ENCODE measurements around the gene BCL11B. TPM values are rescaled to one million over a fixed set of nuclear protein-coding genes. Genes with fewer than 3 reads are reported as not detected.

Gene BCL11B
- total and polyA plus RNA-seq, 2 experiments from 2014 or later: 0.28 to 3.2 TPM

- WGBS (ENCODE audit: low lambda C conversion rate, missing lambda C conversion rate): 95% methylated on average over 12 of the region's 12 CpGs
- Histone ChIP-seq H2AFZ (no peak overlapping the region), H3K9me2 (replicated peaks; ENCODE audit: insufficient read depth) (no peaks in the 10 kb centered on the region), H3K4me3 (no peak overlapping the region), H3K27me3 (no peaks in the 10 kb centered on the region), H3K79me2 (no peaks in the 10 kb centered on the region), H3K4me2 (no peak overlapping the region), H3K4me1 (ENCODE audit: insufficient read depth) (peaks cover 5% of the 10 kb centered on the region), H3K36me3 (replicated peaks; ENCODE audit: insufficient read depth, low read depth) (no peaks in the 10 kb centered on the region), H4K20me1 (ENCODE audit: insufficient read depth, poor library complexity, severe bottlenecking) (no peaks in the 10 kb centered on the region), H3K9me3 (ENCODE audit: low read depth) (no peaks in the 10 kb centered on the region), H3K27ac (no peak overlapping the region)
- TF ChIP-seq EZH2phosphoT487 (IDR thresholded peaks at IDR 0.05; ENCODE audit: low read depth, severe bottlenecking, unreplicated experiment): no peak
- TF ChIP-seq EZH2 (IDR thresholded peaks at IDR 0.05; ENCODE audit: borderline replicate concordance): no peak
- TF ChIP-seq CTCF (IDR thresholded peaks at IDR 0.05; ENCODE audit: poor library complexity): no peak
- DNase-seq (ENCODE audit: low spot score): no peak
These were observed 88.7 kb downstream of the BCL11B start for GRCh38 chr14:99183311-99183710.

GRCh38 chr14:99182548-99183250, 89.3 kb downstream of the BCL11B start:
- no peak overlapping the region for H3K4me2 ChIP-seq
- peaks cover 3% of the 10 kb centered on the region for H3K4me1 ChIP-seq (ENCODE audit: insufficient read depth)

GRCh38 chr14:99181804-99182520, 90.0 kb downstream of the BCL11B start:
- no peaks in the 10 kb centered on the region for H3K9me3 ChIP-seq (ENCODE audit: low read depth)
- peaks cover 3% of the 10 kb centered on the region for H3K4me1 ChIP-seq (ENCODE audit: insufficient read depth)
- no peak overlapping the region for H3K4me2 ChIP-seq
- H3K36me3 ChIP-seq (replicated peaks; ENCODE audit: insufficient read depth, low read depth): no peaks in the 10 kb centered on the region
- H3K27me3 ChIP-seq: no peaks in the 10 kb centered on the region
- H3K79me2 ChIP-seq: no peaks in the 10 kb centered on the region
- TF ChIP-seq EZH2phosphoT487 (IDR thresholded peaks at IDR 0.05; ENCODE audit: low read depth, severe bottlenecking, unreplicated experiment): no peak
- TF ChIP-seq CTCF (IDR thresholded peaks at IDR 0.05; ENCODE audit: poor library complexity): no peak
- TF ChIP-seq EZH2 (IDR thresholded peaks at IDR 0.05; ENCODE audit: borderline replicate concordance): no peak
- no peak for DNase-seq (ENCODE audit: low spot score)
- no peaks in the 10 kb centered on the region for H4K20me1 ChIP-seq (ENCODE audit: insufficient read depth, poor library complexity, severe bottlenecking)
- no peak overlapping the region for H3K27ac ChIP-seq
- H3K4me3 ChIP-seq: no peak overlapping the region
- H3K9me2 ChIP-seq (replicated peaks; ENCODE audit: insufficient read depth): no peaks in the 10 kb centered on the region
- 89% methylated on average over 17 of the region's 17 CpGs for WGBS (ENCODE audit: low lambda C conversion rate, missing lambda C conversion rate)
- no peak overlapping the region for H2AFZ ChIP-seq

More at GRCh38 chr14:99182548-99183250, 89.3 kb downstream of the BCL11B start:
- H2AFZ ChIP-seq: no peak overlapping the region
- no peak overlapping the region for H3K27ac ChIP-seq
- no peaks in the 10 kb centered on the region for H3K9me2 ChIP-seq (replicated peaks; ENCODE audit: insufficient read depth)
- no peaks in the 10 kb centered on the region for H3K9me3 ChIP-seq (ENCODE audit: low read depth)
- no peak for TF ChIP-seq EZH2phosphoT487 (IDR thresholded peaks at IDR 0.05; ENCODE audit: low read depth, severe bottlenecking, unreplicated experiment)
- no peak for TF ChIP-seq EZH2 (IDR thresholded peaks at IDR 0.05; ENCODE audit: borderline replicate concordance)
- TF ChIP-seq CTCF (IDR thresholded peaks at IDR 0.05; ENCODE audit: poor library complexity): no peak
- no peaks in the 10 kb centered on the region for H3K79me2 ChIP-seq
- no peaks in the 10 kb centered on the region for H3K36me3 ChIP-seq (replicated peaks; ENCODE audit: insufficient read depth, low read depth)
- DNase-seq (ENCODE audit: low spot score): no peak
- whole genome bisulfite sequencing (ENCODE audit: low lambda C conversion rate, missing lambda C conversion rate): 96% methylated on average over 6 of the region's 6 CpGs
- no peaks in the 10 kb centered on the region for H3K27me3 ChIP-seq
- no peak overlapping the region for H3K4me3 ChIP-seq
- H4K20me1 ChIP-seq (ENCODE audit: insufficient read depth, poor library complexity, severe bottlenecking): no peaks in the 10 kb centered on the region
